ENCODE results near the gene NCKAP1.

DNA sequence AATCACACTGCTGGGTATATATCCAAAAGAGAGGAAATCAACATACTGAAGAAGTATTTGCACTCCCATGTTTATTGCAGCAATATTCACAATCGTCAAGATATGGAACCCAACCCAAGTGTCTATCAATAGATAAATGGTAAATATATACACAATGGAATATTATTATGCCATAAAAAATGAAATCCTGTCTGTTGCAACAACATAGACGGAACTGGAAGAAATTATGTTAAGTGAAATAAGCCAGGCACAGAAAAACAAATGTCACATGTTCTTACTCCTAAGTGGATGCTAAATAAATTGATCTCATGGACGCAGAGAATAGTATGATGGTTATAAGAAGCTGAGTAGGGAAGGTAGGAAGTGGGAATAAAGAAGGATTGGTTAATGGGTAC is 65.7 kb downstream of the NCKAP1 start:
- TF ChIP-seq, protein P1, sequence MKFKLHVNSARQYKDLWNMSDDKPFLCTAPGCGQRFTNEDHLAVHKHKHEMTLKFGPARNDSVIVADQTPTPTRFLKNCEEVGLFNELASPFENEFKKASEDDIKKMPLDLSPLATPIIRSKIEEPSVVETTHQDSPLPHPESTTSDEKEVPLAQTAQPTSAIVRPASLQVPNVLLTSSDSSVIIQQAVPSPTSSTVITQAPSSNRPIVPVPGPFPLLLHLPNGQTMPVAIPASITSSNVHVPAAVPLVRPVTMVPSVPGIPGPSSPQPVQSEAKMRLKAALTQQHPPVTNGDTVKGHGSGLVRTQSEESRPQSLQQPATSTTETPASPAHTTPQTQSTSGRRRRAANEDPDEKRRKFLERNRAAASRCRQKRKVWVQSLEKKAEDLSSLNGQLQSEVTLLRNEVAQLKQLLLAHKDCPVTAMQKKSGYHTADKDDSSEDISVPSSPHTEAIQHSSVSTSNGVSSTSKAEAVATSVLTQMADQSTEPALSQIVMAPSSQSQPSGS (IDR thresholded peaks at IDR 0.05; ENCODE audit: low read length), result no peak
- no peak for TF ChIP-seq RELA (IDR thresholded peaks at IDR 0.05; ENCODE audit: borderline replicate concordance, partially characterized antibody)
- TF ChIP-seq TBL1XR1 (IDR thresholded peaks at IDR 0.05; ENCODE audit: low read depth, low read length), result no peak
- no peak for TF ChIP-seq CEBPZ (IDR thresholded peaks at IDR 0.05; ENCODE audit: low read depth, low read length)
- no peak for TF ChIP-seq GABPA (IDR thresholded peaks at IDR 0.05; ENCODE audit: low read depth)
- no peak for TF ChIP-seq ZSCAN29 (IDR thresholded peaks at IDR 0.05)
- TF ChIP-seq MXI1 (IDR thresholded peaks at IDR 0.05; ENCODE audit: low read depth, low read length), result no peak
- TF ChIP-seq POLR2AphosphoS5 (IDR thresholded peaks at IDR 0.05; ENCODE audit: low read length), result no peak
- no peak for TF ChIP-seq TAF1 (IDR thresholded peaks at IDR 0.05; ENCODE audit: borderline replicate concordance, low read depth, low read length)
- TF ChIP-seq RFX5 (IDR thresholded peaks at IDR 0.05; ENCODE audit: low read depth, low read length), result no peak
